Activated T-cell treated with anti-CD3 and anti-CD28 coated beads, Interleukin-2, amount 50 U/mL, for 48 hours (primary cell): ENCODE measurements around the gene LCP1.
A peak's percentile ranks its signal among the peaks of the same experiment; 100 is the strongest.
"Not testable (repeated sequence)": the region's sequence is repeated elsewhere in the genome, so short reads cannot be mapped to it uniquely, and the experiment has no call there.

Source experiments
- DNase-seq, 2 experiments: peaks; one replicate each; pipeline ENCODE4 v3.0.0-alpha.2; 2020

The LCP1 gene

DNA sequence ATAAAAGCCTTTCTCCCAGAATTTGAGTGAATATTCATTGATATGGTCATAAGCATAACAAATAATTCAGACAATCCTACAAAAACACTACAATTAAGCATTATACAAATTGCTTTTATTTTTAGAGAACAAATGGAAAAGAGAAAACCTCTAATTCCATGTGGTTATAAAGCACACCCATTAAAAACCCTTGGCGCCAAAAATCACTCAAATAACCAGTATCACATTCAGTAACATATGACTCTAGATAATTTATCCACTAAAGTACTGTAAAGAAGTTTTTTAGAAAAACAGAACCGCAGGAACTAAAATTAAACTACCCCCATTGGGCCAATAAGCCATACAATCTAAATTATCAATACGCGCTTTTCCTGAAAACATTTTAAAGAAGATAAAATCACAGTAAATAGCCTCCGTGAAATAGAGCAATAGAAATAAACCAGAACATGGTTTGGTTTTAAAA, 569 bp downstream of the LCP1 start:
- no peak for DNase-seq

DNA sequence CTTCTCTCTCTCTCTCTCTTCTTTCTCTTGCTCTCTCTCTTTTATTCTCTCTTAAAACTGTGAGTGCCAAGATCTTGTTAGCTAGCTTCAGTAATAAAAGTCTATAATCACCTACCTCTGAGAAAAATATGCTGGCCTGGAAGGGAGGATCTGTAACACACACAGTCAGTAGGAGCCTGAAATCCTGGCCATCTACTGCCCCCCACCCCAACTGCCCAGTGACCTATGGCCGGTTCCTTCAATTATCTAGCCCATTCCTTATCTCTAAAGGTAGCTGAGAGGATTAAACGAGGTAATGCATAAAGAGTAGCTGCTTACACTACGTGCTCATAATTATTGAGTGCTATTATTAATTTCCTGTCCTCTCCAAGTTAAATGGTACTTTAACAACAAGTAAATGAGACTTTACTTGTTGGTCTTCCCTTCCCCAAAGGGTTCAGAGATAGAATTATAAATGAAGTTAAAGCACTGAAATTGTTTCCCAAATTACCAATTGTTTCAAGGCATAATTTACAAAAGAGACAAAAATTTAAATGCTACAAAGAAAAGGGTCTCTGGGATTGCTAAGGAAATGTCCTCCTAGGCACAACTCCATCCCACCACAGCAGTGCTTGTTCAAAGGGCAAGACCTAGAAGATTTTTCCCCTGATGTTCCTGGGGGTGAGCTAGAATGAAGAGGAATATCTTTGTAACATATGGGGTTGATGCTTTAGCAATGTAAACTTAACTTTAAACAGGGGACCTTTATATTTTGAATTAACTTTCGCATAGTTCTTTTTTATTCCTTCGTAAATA, 1.8 kb downstream of the LCP1 start:
- no peak for DNase-seq

DNA sequence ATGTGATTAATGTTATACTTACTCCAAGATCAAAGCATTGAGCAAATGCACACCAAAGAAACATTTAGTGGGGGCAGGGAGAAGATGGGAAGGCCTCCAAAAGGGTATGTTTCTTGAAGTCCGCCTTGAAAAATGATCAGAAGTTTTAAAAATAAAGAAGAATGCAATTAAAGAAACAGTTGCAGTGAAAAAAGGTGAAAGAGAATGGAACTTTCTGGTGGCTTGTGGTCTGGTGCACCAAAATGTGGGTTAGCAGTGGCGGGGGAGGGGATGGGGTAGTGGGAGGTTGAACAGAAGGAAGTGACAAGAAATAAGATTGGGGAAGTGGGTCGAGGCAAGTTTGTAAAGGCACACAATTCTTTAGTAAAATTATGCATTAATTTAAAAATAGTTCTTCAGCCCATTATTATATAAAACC, 2.5 kb downstream of the LCP1 start:
- DNase-seq, result peak; percentile 81 to 83

DNA sequence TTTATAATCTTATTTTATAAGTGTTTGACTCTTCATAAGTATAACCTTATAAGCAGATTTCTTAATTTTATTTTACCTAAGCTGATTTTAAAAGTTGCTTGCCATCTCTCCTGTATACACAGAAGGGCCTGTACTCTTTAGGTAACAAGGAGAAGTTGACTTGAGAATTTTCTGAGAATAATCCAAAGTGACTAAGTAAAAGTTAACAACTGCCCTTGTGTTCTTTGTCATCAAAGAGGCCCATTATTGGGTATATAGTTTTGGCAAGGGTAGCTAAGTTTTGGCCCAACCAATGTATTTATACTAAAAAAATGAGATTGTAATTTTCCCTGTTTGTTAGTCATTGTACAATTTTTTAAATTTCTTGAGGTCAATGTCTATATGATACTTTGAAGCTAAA, 3.2 kb downstream of the LCP1 start:
- DNase-seq, result no peak

DNA sequence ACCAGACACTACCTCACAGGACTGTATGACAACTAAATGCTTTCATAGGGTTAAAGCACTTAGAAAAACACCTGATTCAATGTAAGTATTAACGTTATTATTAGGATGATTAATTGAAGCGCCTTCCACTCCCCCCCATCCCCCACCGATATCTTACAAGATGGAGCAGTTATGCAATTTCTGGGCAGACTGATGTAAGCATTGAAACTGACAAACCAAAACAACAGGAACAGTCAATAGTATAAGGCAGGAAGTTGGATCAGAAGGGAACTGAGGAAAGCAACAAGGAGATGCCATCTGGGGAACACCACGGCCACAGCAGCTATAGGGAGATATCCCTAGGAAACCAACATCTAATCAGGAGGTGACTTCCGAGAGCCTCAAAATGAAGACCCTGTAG, 3.8 kb downstream of the LCP1 start:
- DNase-seq, result no peak

DNA sequence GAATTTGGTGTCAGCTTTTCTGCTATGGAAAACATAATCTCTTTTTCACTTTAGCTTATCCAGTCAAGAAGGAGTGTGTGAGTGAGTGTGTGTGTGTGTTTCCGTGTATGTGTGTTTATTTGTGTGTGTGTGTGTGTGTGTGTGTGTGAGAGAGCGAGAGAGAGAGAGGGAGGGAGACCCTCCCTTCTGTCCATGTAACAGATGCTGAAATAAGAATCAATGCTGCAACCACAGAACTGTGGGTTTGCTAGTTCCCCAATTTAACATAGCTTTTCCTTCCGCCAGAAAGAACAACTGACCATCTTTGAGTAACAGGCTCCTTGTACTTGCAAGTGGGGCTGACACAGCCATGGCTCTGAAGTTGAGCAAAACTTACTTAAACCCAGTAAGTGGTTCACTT, 5.2 kb downstream of the LCP1 start:
- no peak for DNase-seq

DNA sequence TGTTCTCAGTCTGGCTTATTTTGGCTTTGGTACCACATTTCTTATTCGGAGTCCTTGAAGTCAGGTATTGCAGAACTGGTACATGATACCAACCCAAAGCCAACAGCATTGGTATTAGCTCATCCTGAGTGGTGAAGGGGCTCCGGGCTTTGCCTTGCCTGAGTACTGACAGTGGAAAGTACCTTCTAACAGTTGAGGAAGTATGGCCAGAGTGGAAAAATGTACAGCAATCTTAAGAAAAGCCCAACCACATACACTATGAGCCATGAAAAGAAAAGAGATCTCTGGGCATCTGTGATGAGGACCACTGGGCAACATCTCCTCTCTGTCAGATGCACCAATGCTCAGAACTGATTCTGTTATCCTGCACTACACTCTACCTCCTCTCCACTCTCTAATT, 8.3 kb downstream of the LCP1 start:
- DNase-seq, result no peak

DNA sequence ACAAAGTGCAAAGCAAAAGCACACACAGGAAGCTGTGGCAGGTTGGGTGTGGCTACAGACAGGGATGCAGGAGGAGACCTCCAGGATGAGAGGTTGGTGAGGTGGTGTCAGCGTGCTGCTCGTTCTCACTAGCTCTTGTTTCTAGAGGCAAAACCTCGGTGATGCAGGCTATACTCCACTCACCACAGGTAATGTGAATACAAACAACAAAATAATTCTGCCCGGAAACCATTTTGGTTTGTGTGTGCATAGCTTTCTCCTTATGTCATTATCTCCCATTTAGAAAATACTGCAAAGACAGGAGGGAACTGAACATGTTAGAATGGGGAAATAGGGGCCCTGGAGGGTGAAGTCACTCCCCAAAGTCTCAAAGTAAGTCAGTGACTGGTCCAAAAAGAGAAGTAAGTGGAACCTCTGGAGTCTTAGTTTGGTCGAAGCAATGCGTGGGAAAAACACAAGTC, 9.4 kb downstream of the LCP1 start:
- DNase-seq, result peak in 1 of 2 experiments; percentile 48

DNA sequence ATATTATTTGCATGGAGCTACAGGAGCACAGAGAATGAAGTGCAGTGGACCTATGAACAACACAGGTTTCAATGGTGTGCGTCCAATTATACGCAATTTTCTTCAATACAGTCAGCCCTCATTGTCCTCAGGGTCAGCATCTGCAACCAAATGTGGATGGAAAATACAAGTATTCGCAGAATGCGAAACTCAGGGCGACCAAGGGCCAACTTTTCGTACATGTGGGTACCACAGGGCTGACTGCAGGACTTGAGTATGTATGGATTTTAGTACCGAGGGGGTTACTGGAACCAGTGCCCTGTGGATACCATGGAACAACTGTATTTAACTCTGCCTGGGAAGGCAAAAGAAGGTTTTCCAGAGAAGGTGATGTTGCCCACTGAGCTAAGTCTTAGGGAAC, 10.2 kb downstream of the LCP1 start:
- no peak for DNase-seq

DNA sequence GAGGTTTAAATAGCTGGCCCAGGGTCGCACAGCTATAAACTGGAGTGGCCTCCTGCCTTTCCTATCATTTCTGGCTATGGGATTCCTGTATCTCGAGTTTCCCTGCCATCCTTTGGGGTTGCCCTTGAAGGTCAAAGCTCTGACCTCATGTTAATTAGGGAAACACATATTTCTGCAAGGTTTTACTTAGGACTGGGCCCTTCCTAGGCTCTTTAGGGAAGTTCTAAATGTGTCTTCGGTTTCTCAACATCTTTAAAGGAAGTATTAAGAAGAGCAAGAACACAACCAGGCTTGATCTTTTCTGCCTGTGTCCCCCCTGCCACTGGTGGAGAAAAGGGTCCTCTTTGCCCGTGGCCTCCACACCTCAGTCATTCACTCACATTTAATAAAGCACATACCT, 10.8 kb downstream of the LCP1 start:
- no peak for DNase-seq

DNA sequence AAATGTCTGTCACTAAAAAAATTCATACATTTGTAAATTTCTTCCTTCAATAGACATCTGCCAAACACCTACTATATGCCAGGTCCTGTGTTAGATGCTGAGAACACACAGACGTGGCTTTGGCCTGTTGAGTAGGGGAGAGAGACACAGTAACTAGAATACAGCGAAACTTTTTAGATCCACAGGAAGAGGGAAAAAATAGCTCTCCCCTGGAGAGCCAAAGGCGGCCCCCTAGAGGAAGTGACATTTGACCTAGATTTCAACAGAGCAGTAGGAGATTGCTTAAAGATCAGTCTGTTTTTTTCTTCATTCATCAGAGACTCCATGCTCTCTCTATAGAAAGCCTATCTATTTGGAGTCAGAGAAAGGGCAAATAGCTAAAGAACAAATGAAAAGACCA, 11.3 kb downstream of the LCP1 start:
- no peak for DNase-seq

DNA sequence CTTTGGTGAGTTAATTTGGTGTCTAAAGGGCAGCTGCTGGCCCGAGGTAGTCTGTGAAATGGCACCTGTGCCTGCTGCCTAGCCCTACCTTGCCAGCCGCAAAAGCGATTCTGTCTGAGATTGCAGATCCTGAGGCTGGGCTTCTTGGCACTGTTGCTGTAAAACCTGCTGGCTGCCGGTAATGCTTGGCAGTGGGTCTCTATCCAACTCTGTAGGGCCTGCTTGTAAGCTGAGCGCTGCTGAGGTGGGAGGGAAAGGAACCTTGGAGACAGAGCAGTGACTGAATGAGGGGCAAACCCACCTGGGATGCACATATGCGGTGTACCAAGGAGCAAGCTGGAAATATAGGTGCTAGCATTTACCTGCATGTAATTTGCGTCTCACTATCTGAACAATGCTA, 11.7 kb downstream of the LCP1 start:
- peak in 1 of 2 experiments; percentile 21 for DNase-seq

DNA sequence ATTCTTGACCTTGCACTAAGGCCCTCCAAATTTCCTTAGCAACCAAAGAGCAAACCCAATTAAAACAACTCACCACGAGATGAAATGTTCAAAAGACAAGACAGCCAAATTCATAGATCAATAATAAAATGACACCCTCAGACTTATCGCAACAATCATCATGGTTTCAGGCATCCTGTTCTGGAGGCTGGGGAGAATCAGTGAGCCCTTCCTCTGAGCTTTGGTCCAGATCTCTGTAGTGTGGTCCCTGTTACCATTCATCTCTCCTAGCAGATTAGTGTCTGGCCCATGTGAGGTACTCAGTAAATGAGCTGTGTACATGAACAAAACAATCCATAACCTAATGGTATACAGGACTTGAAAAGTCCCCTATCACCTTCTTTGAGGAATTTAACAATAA, 12.2 kb downstream of the LCP1 start:
- DNase-seq, result no peak

DNA sequence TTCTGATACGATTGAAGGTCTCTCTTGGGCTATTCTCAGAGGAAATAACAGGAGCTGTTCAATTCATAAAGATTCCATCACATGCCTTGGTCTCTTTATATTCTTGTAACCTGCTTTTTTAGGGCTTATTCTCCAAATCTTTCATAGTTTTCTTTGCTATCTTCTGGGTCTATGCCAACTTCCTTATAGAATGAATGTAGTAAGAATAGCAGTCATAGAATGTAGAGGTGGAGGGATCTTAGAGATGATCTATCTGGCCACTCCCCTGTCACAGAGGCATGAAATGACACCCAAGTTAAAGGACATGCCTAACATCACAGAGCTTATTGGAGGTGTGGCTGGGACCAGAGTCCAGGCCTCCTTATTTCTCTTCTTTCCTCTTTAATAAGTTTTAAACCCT, 13.2 kb downstream of the LCP1 start:
- DNase-seq, result no peak

DNA sequence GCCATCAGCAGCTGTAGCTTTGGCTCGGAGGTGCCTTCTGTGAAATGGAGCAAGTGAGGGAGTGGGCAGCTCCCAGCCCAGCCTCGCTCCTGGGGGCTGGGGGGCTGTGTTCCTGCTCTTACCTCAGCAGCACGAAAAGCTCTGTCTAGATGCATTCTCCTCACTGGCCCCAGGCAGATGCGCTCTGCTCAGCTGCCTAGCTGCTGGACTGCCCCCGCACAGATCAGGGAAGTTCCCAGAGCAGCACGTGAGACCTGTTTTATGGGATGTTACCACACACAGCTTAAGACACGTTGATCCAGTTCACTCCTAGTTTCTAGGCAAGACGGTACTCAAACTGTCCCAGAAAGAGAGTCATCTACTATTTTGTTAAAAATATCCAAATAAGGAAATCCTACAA, 13.6 kb downstream of the LCP1 start:
- peak in 1 of 2 experiments; percentile 65 for DNase-seq

DNA sequence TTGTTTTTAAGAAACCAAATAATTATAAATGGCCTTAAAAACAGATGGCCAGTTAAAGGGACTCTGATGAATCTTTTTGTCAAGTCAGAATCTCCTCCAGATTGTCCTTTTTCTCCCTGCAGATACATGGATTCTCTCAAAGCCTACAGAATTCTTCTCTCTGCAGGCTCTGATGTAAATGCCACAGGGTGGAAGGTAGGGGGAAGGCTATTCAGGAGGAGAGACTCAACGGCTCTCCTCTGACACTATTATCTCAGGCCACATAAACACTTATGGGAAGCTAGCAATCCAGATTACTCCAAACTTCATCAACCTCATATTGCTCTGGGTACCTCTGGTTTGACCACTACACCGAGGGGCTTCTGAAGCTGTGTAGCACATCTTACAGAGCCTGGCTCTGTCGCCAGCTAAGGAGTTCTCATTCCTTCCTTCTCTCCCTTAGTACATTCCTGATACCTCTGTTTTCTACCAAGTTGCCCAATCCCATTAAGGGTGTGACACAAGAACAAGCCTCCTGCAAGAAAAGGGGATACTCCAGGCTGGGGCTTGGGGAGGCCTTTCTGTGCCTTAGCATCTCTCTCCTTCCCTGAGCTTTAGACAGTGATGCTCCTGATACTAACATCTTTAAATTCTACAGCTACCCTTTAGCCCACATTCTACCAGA, 14.9 kb downstream of the LCP1 start:
- DNase-seq, result no peak

DNA sequence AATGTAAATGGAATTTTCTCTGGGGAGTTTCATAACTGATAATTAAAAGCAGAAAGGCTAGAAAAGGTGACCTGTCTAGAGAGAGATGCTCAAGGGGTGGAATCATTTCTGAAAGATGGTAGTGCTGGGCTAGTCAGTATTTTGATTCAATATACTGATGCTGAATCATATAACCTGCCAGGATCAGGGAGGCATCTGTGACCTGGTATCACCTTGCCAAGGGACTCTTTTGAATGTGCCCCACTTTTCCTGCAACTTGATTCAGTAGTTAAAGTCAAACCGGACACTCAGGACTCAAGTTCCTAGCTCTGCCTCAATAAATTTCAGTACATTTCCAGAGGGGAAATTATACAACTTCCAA, 15.8 kb downstream of the LCP1 start:
- DNase-seq, result no peak

DNA sequence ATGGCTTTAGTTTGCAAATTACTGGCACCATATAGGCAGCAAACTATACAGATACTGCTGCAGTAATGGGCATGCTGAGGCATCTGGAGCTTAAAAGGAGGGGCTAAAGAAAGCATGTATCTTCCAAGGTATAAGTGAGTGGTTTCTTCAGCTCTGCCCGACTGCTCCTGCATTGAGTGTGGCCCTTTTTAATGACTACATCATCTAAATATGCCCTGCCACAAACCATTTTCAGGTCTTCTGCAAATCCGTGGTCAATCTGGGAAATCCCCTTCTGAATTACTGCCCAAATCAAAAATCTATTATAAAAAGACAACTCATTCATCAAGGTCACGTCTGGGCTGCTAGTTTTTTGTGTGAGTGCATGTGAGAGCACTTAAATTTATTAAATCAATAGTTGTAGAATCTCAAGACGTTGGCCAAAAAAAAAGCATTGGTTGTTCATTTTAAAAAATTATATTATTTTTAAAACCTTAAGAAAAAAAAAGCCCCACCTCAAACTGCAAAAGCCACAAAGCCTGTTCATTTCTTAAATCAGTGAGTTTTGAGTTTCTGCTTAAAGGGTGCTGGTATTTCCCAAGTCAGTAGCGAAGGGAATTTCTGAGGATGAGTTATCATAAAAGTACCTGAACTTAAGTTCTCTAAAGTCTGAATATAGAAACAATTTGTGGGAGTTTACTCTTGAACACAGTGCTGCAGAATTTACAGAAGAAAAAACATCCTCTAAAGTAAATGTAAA, 16.3 kb downstream of the LCP1 start:
- DNase-seq, result peak in 1 of 2 experiments; percentile 64

DNA sequence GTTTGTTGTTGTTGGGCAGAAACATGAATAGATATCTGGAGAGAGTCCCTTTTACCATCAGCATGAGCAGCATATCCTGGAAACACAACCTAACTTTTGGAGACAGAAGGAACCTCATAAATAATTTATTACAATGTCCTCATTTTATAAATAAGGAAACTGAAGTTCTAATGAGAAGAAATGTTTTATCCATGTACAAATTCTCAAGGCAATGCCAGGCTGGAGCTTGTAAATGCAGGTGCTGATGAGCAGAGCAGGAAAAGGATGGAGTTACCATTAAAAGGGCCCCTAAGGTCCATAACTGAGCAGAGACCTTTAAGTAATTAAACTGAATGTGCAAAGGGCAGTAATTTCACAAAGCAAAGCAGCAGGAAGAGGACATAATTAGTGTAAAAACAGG, 17.3 kb downstream of the LCP1 start:
- no peak for DNase-seq

DNA sequence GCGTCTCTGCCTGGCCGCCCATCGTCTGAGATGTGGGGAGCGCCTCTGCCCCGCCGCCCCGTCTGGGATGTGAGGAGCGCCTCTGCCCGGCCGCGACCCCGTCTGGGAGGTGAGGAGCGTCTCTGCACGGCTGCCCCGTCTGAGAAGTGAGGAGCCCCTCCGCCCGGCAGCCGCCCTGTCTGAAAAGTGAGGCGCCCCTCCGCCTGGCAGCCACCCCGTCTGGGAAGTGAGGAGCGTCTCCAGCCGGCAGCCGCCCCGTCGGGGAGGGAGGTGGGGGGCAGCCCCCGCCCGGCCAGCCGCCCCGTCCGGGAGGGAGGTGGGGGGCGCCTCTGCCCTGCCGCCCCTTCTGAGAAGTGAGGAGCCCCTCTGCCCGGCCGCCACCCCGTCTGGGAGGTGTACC, 19.2 kb downstream of the LCP1 start:
- DNase-seq, result not testable (repeated sequence)

DNA sequence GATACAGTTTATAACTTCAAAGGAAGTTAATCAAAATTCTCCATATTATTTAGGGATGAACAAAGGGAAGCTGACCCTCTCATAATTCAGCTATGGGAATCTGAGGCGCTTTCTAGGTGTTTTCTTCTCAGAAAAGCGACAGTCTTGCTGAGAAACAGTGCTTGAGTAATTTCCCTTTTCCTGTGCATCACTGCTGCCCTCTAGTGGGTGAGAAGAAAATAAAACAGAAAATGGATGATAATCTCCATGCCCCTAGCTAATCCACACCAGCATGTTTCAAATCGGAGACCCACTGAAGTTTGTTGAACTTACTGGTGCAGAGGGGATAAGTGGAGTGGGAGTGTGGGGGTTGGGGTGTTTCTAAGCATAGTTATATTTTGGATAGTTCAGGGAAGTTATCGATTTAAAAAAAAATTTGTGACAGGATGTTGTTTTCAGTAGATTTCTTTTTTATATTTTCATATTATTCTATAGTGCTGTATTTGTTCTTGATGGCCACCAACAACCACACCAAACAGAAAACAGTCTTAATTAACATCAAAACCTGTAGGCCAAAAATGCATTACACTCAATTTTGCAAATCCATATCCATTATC, 21.4 kb downstream of the LCP1 start:
- no peak for DNase-seq

DNA sequence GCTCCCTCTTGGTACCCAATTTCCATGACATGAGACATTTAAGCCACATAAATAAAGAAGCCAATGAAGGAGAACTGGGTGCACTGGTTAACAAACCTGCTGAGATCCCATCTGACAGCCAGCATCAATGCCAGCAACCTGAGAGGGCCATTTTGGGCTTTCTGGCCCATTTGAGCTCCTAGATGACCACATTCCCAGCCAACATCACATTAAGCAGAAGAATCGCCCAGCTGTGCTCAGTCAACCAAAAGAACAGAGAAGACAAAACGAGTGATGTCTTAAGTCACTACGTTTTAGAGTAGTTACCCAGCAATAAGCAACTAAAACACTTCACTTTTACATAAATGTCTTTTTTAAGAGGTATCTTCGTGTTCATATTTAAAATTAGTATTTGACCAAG, 21.9 kb downstream of the LCP1 start:
- DNase-seq, result no peak

DNA sequence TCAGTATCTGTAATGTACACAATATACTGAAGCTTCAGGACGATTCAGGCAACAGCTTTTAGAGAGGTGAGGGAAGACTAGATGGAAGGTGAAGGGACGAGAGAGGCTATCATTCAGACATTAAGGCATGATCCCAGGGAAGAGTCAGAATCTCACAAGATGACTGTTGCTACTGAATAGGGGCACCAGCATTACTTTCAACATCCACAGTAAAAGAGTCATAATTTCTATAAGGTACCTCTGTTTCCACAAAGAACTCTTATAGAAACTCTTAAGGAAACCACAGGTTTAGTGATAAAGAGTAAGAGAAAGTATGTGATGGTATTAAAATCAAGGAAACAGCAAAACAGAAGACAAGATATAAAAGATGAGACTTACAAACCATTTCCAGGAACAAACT, 23.0 kb downstream of the LCP1 start:
- no peak for DNase-seq
